Astrocyte (in vitro differentiated cells and primary cell): Measurements from ENCODE around the gene AGO4.

ENCODE experiments used
- CTCF ChIP-seq: IDR thresholded peaks from 2 replicates; pipeline ENCODE4 v1.5.1; 2011; ENCODE audit warnings: low read depth, mild to moderate bottlenecking, inconsistent platforms, low read length, moderate library complexity; ENCODE audit not compliant: insufficient read depth
- EZH2 ChIP-seq: IDR thresholded peaks from 2 replicates; pipeline ENCODE4 v1.6.1; 2012; ENCODE audit warnings: mild to moderate bottlenecking, low read length, inconsistent platforms; ENCODE audit not compliant: insufficient read depth

GRCh38 chr1:35901235-35901634 lies 93.4 kb downstream of the AGO4 start:
- no peak for TF ChIP-seq CTCF
- no peak for TF ChIP-seq EZH2
